Stomach (tissue), 4 donors: Measurements from ENCODE around the gene KRTAP10-1.

ENCODE experiments used
- CTCF ChIP-seq, 7 experiments: fragments of 450-650 bp in 4 of 7; fragments of 200-600 bp in 3 of 7; sonication (generic) in 3 of 7; IDR thresholded peaks; one replicate each; pipeline ENCODE4 v1.5.1; 2016 to 2019; ENCODE audit warnings: antibody characterized with exemption in 7 of 7, control low read depth in 2 of 7, mild to moderate bottlenecking in 1 of 7
- EP300 ChIP-seq: sonication (generic); formaldehyde crosslinking; IDR thresholded peaks from one replicate; pipeline ENCODE4 v1.6.1; 2017; ENCODE audit warnings: antibody characterized with exemption
- POLR2AphosphoS5 ChIP-seq, 3 donors: sonication (generic); formaldehyde crosslinking; IDR thresholded peaks; one replicate each; pipeline ENCODE4 v1.6.1; 2016; ENCODE audit warnings: antibody characterized with exemption in 3 of 3

GRCh38 chr21:44489962-44490361 is 50.0 kb downstream of the KRTAP10-1 start:
- TF ChIP-seq CTCF (IDR thresholded peaks at IDR 0.05) = no peak
- TF ChIP-seq POLR2AphosphoS5 (IDR thresholded peaks at IDR 0.05) = no peak
- no peak for TF ChIP-seq EP300
